CD4-positive, alpha-beta T cell treated with Interferon alpha-2 for 1 hour (primary cell): ENCODE data around the gene ELMO3.

Experiments
- DNase-seq, 2 donors: peaks; one replicate each; pipeline ENCODE4 v3.0.0-alpha.2; 2020 to 2022

The ELMO3 gene

DNA sequence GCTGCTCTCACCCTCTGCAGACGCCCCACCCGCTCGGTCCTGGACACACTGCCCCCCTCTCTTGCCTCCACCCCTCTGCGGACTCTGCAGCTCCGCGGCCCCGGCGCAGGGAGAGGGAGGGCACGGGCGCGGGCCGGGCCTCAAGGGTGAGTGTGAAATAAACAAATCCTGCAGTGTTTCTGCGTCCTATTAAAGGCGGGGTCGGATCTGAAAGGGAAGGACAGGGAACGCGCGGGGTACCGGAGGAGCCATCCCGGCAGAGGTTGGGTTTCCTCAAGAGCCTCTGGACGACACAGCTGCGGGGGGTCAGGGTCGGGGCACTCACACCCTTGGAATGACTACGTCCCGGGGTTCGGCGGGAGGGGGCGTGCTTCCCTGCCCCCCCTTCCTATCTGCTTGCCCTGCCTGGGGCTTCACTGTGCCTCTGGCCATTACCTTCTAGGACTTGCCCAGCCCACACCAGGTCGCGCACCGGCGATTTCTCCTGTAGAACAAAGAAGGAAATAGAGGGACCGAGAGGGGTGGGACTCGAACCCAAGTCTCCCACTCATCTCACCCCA, 34.9 kb upstream of the ELMO3 start:
- DNase-seq = no peak

DNA sequence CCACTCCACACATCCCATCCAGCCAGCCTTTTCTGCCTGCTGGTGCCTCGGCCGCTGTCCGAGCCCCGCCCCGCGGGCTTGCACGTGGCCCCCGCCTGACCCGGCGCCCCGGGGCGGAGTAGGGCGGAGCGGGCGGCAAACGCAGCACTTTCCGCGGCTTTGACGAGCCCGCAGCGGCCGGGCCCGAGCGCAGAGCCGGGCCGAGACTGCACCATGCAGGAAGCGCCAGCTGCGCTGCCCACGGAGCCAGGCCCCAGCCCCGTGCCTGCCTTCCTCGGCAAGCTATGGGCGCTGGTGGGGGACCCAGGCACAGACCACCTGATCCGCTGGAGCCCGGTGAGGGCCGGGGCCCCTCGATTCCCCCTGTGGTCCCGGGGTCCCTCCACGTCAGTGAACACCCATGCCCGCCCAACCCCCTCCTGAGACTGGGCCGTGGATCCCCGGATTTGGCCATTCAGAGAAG, 34.3 kb upstream of the ELMO3 start, which contains the start of gene HSF4:
Gene HSF4 (plus strand): TSS at position 147 of the 463 bp plus-strand sequence. CDS start 67 bp downstream, at position 214.
- DNase-seq = peak in 1 of 2 donors; percentile 36

DNA sequence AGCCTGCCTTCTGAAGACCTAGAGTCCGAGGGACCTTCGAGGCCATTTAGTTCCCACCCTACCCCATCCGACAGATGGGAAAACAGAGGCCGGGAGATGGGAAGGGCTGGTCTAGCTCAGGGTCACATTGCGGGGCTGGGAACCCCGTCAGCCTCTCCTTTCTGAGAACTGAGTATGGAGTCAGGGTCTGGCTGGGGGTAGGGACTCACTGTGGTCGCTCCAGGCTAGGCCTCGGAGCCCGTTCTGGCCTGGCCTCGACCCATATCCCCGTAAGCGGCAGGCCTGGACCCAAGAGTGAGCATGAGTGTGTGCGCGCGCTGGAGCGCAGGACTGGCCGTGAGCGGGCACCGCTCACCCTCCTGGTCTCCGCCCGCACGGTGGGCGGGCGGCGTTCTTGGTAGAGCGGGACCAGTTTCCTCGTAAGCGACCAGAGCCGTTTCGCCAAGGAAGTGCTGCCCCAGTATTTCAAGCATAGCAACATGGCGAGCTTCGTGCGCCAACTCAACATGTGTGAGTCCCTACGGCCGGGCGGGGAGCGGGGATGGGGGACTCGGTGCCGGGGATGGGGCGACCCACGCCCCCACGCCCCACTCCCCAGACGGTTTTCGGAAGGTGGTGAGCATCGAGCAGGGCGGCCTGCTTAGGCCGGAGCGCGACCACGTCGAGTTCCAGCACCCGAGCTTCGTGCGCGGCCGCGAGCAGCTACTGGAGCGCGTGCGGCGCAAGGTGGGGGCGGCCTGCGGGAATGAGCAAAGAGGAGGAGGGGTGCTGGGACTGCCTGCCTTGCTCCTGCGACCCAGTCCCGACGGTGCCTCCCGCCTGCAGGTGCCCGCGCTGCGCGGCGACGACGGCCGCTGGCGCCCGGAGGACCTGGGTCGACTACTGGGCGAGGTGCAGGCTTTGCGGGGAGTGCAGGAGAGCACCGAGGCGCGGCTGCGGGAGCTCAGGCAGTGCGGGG, 33.5 kb upstream of the ELMO3 start:
- no peak for DNase-seq

DNA sequence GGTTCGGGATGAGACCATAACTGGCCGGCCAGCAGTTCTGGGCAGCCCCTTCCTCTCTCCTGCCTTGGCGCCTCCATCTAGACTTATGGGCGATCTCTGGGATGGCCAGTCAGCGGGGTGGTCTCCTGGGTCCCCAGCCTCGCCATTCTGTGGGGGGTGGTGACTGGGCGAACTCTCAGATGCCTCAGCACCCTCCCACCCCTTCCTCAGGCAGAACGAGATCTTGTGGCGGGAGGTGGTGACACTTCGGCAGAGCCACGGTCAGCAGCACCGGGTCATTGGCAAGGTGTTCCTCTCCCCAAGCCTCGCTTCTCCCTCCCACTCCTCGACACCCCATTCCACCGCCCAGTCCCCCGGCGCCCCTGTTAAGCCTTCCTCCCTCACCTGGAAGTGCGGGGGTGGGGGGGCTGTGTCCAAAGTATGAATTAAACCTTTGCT, 32.8 kb upstream of the ELMO3 start:
- no peak for DNase-seq

DNA sequence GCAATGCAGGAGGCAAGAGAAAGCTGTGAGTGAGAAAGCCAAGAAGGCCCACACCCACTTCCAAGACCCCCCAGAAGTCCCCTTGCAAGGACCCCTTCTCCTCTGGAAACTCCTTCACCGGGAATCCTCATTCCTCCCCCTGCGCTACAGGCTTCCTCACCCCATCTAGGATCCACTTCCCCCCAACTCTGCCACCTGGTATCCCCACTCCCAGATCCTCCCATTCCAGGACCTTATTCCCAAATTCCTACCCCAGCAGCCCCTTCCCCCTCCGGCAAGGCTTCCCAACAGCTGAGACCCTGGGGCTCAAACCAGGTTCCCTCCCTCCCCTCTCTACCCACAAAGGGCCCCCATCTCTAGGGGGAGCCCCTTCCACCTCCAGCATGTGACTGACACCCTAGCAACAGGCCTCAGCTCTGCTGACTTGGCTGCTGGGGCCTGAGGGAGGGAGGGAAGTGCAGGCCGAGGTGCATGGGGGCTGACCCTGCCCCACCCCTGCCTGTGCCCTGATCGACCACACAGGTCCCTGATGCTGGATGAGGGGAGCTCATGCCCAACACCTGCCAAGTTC, 32.2 kb upstream of the ELMO3 start:
- no peak for DNase-seq

DNA sequence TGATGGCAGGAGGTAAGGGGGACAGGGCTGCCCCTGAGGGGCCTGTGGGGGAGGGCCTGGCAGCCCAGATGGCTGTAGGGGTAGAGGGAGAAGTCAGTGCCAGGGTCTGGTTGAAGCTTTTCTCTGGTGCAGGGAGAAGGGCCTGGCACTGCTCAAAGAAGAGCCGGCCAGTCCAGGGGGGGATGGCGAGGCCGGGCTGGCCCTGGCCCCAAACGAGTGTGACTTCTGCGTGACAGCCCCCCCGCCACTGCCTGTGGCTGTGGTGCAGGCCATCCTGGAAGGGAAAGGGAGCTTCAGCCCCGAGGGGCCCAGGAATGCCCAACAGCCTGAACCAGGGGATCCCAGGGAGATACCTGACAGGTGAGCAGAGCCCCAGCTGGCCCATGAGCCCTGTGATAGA, 31.3 kb upstream of the ELMO3 start:
- no peak for DNase-seq

DNA sequence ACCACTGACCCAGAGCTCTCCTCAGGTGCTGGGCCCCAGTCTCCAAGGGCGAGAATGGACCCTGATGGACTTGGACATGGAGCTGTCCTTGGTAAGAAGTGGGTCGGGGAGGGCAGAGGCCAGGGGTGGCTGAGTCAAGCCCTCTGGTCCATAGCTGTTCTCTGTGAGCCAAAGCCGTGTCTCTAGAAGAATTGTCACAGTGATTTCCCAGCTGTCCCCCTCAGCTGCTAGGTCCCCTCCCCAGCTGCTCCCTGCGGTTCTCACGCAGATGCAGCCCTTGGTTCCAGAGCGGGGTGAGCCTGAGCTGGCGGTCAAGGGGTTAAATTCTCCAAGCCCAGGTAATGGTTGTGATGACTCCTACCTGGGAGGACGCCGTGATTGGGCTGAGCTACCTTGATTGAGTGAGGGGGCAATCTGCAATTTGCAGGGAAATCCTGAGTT, 29.9 kb upstream of the ELMO3 start:
- DNase-seq = no peak

DNA sequence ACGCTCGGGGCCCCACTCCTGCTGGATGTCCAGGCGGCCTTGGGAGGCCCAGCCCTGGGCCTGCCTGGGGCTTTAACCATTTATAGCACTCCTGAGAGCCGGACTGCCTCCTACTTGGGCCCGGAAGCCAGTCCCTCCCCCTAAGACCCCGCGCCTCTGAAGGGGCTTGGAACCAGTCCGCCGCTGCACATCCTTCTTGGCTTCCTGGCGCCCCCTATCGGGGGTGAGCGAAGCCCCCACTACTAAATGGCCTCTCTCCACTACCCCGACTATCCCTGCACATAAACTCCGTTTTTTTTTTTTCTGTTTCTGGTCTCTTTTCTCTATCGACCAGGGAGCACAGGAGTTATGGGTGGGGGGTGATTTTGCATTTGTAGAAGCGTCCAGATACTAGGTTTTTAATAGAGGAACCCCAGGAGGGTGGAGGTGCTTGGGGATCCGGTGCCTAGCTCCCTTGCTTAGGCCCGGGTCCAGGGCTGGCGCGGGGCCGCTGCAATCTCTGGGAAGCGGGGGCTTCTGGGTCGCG, 29.2 kb upstream of the ELMO3 start:
- peak; percentile 23 to 52 for DNase-seq

DNA sequence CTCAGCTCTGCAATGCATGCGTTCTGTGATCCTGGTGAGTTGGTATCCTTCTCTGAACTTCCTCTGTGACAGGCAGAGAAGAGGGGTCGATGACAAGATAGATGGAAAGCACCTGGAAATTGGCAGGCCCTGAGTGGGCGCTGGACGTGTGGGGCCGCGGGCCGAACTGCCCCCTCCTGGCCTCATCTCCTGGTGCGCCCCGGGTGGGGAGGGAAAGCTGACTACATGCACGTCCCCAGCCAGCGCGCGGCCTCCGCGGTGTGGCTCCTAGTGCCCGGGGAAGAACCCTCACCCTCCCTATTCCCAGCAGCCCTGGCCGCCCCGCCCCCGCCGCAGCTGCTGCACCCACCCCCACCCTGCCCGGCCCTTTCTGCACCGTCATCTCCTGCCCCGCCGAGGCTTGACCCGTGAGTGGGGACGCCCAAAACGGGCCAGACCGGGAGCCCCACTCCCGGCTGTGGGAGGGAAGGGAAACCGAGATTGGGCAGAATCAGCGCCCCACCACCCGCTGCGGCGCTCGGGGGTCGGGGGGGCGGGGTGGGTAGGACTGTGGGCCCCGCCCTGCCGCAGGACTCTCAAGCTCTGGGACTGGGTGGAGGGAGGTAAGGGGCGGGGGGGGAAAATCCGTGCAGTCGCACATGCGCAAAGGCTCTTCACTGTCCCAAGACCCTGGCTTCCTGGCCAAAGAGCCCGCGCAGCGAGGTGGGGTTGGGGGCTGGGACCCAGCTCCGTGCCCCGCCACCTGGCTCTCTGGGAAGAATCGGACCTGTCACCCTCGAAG, 28.6 kb upstream of the ELMO3 start, which contains the start of gene NOL3:
Gene NOL3 (plus strand): TSS at position 371 of the 781 bp plus-strand sequence.
- peak; percentile 40 to 48 for DNase-seq

DNA sequence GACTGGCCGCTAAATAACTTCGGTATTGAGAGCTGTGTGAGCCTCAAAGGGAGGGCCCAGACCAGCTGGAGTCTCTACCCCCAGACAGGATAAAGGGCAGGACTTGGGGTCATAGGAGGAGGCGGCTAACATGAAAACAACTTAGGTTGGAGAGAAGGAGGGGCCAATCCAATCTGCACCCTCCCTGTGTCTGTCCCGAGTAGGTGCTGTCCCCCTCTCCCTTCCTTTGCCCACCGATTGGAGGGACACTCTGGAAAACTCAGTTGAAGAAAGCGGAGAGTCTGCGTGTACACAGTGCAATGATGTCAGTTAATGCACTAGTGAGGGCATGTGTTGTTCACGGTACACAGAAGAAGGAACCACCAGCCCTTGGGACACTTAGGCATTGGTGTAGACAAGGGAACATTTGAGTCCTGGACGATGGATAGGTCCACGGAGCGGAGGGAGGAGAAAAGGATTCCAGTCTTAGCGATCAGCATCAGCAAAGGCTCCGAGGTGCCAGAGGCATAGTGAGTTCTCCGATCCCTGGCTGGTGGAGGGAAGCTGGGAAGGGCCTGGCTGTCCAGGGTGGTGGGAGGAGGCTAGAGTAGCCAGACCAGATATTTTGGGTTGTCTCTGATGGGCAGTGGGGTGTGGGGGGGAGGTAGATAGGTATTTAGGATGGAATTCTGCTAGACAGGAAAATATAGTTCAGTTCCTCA, 27.8 kb upstream of the ELMO3 start:
- DNase-seq = no peak

DNA sequence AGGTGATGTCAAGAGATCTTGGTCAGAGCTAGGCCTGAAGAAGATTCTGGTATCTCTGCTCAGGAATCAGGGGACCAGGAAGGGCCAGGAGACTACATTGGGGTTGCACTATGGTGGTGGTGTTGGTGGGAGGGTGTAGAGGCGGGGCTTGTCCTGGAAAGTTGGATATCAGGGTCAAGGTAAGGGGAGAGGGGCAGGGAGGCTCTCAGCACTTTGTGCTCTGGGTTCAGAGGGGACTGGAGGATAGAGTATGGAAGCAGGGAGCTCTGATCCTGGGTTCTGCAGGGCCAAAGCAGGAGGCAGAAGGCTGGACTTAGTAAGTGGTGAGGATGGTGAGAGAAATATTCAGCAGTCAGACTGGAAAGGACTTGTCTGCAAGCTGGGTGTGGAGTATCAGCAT, 25.6 kb upstream of the ELMO3 start:
- no peak for DNase-seq

DNA sequence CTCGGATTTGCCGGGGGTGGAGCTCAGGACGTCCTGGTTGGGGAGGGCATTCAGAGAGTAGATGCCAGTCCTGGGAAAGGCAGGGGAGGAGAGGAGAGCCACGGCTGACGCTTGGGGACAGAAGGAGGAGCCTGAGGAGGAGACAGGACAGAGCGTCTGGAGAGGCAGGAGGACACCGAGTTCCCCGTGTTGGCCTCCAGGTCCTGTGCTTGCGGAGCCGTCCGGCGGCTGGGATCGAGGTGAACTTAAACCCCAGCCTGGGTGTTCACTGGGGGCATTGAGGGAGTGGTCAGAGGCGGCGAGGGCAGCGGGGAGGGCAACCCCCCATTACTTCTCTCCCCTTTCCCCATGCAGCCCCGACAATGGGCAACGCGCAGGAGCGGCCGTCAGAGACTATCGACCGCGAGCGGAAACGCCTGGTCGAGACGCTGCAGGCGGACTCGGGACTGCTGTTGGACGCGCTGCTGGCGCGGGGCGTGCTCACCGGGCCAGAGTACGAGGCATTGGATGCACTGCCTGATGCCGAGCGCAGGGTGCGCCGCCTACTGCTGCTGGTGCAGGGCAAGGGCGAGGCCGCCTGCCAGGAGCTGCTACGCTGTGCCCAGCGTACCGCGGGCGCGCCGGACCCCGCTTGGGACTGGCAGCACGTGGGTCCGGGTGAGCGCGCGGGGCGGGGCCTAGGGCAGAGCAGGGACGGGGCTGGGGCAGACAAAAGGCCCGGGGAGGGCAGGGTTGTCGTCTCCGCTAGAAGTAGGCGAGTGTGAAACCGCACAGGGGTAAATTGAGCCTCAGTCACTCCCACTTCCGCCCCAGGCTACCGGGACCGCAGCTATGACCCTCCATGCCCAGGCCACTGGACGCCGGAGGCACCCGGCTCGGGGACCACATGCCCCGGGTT, 24.9 kb upstream of the ELMO3 start:
- peak; percentile 67 to 80 for DNase-seq

DNA sequence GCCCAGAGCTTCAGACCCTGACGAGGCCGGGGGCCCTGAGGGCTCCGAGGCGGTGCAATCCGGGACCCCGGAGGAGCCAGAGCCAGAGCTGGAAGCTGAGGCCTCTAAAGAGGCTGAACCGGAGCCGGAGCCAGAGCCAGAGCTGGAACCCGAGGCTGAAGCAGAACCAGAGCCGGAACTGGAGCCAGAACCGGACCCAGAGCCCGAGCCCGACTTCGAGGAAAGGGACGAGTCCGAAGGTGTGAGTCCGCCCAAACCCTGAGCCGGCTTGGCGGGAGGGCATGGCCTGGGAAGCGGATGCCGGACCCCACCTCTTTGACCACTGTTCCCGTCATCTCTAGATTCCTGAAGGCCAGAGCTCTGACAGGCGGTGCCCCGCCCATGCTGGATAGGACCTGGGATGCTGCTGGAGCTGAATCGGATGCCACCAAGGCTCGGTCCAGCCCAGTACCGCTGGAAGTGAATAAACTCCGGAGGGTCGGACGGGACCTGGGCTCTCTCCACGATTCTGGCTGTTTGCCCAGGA, 24.2 kb upstream of the ELMO3 start:
- no peak for DNase-seq

DNA sequence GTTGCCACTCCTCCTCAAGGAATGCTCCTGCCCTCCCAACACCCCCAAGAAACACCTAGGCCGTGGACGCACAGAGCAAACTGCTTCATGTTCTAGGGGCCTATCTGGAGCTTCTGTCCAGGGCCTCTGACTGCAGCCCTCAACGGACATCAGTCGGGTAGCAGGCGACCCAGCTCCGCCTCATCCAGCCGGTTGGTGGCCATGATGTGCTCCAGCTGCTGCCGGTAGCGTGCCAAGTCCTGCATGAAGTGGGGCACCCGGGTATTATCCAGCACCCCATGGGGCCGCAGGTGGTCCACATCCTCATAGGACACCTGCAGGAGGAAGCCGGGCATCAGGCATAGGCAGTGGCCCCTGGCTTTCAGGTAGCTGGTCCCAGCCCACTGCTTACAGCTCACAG, 22.3 kb upstream of the ELMO3 start:
- DNase-seq = no peak

DNA sequence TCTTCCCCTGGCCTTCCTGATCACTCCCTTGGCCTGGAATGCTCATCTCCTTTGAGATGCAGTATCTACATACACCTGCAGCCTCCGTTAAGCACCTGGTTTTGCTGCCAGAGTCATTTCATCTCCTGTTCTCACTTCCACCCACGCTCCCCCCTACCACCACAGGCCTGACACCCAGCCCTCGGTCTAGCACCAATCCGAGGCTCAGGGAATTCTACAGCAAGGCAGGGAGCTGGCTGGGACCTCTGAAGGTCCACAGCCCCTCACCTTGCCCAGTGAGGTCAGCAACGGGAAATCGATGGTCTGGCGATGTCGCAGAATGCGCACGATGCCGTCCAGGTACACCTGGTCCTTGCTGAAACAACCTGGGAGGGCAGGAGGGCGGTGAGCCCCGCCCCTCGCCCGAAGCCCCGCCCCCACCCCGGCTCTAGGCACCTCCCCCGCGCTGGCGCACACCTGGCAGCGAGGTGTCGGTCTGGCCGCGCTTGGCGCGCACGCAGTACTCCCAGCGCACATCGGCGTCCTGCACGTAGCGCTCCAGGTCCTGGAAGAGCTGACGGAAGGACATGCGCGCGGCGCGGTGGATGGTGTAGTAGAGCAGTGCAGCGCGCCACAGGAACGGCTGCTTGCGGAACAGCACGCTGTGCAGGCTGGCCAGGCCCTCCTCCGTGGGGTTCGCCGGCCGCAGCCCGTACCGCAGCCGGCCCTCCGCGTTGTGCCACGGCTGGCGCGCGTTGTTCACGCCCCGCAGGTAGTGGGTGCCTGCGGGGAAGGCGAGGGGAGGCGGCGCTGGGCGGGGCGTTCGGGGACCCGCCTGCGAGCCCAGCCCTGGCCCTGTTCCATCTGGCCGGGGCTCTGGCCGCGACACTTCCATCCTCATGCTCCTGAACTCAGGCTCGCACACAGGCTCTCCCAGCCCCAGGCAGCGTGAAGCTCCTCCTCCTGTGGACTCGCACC, 20.9 kb upstream of the ELMO3 start:
- peak; percentile 59 to 80 for DNase-seq

DNA sequence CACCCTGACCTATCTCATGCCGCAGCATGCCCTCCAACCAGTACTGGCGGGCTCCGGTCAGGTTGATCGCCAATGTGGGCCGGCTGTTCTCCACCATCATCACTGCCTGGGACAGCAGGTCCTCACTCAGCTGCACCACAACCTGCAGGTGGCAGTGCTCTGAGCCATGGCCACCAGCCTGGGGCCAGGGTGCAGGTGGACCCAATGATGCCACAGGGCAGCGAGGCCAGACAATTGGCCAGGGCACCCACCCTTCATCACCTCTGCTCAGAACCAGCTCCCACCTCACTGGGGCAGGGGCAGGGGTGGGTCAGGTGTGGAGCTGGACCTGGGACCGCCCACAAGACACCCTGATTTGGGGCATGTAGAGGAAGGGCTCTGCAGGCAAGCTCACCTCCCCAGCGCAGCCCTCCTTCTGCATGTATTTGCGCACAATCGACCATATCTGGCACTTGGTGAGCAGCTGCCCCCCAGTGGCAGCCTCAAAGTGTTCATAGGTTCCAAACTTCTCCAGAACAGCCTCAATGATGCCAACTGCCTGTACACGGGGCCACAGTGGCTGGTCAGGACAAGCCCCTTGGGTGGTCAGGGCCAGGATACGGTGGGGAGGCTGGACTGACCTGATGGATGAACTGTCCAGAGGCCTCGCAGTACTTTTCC, 19.4 kb upstream of the ELMO3 start:
- peak in 1 of 2 donors; percentile 31 for DNase-seq

DNA sequence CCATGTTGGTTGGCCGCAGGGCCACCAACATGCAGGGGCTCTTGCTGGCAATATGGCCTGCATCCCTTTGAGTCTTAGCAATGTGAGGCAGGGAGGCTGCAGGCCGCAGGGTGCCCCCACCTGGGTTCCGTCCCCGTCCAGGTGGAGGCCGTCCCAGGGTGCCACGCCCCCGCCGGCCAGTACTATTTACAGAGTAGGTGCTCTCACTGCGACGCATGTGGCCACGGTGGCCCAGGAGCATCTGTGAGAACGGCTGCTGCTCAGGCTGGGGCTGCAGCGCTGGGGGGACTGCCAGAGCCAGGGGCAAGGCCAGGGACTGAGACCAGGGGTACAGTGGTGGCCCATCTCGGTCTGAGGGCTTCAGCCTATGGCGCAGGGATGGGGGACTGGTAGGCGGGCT, 18.8 kb upstream of the ELMO3 start:
- no peak for DNase-seq

DNA sequence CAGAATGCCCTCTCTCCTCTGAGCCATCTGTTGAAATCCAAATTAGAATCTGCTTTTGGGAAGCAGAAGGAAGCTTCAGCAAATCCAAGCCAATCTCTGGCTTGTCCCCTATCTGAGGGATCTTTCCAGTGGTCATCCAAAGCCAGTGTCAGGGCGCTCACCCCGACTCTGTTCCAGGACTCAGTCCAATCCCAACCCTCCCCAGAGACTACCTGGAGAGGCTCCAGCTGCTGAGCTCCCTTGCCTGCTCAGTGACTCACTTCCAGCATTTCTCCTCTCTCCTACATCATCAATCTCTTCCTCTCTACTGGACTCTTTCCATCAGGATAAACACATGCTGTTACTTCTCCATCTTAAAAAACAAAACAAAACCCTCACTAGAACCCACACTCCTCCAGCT, 17.6 kb upstream of the ELMO3 start:
- DNase-seq = no peak

DNA sequence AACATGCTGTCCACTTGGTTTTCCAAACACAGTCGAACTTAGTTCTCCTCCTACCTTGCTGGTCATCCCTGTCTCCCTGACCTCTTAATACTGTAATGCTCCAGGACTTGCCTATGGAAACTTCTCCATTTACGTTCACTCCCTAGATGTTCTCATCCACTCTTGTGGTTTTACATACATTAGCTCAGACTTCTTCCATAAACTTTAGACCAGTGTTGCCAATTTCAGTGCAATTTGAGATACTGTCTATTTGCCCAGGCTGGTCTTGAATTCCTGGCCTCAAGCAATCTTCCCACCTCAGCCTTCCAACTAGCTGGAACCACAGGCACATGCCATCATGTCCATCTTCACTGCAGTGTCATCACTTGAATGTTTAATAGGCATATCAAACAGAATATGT, 16.6 kb upstream of the ELMO3 start:
- DNase-seq = no peak
